HG03064 (cell line): ENCODE results near the gene CDX2.
"Not testable (repeated sequence)": the region's sequence is repeated elsewhere in the genome, so short reads cannot be mapped to it uniquely, and the experiment has no call there.

ENCODE experiments used
- ATAC-seq: cut with Tn5 transposase; IDR thresholded peaks from one replicate; pipeline ENCODE4 v1.9.1; 2021; ENCODE audit warnings: low read depth; ENCODE audit not compliant: unreplicated experiment

Gene CDX2

GRCh38 chr13:27965740-27966640 lies 3.1 kb downstream of the CDX2 start:
- no peak for ATAC-seq

DNA sequence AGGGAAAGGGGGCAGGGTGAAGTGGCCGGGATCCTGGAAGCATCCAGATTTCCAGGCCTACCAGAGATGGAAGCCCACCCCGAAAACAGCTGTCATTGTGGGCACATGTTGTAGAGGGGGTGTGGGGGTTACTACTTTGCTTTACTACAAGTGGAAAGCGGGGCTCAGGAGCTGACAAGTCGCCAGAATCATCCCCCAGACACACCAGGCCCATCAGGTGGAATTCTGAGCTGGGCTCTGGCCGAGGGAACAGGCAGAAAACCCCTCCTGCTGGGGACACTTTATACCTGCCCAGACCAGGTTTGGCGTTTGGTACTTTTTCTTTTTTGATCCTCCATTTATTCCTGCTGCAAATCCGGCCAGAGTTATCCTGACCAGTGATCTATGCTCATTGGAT lies 3.8 kb downstream of the CDX2 start:
- no peak for ATAC-seq

GRCh38 chr13:27964741-27965323 lies 4.3 kb downstream of the CDX2 start:
- ATAC-seq, result no peak

DNA sequence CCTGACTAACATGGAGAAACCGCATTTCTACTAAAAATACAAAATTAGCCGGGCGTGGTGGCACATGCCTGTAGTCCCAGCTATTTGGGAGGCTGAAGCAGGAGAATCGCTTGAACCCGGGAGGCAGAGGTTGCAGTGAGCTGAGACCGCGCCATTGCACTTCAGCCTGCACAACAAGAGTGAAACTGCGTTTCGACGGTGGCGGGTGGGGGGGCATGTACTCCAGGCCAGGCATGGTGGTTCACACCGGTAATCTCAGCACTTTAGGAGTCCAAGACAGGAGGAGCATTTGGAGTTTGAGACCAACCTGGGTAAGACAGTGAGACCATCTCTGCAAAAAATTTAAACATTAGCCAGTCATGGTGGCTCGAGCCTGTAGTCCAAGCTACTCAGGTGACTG lies 4.9 kb downstream of the CDX2 start:
- not testable (repeated sequence) for ATAC-seq

- ATAC-seq, result no peak
Measured at GRCh38 chr13:27963491-27963890, 5.6 kb downstream of the CDX2 start.

DNA sequence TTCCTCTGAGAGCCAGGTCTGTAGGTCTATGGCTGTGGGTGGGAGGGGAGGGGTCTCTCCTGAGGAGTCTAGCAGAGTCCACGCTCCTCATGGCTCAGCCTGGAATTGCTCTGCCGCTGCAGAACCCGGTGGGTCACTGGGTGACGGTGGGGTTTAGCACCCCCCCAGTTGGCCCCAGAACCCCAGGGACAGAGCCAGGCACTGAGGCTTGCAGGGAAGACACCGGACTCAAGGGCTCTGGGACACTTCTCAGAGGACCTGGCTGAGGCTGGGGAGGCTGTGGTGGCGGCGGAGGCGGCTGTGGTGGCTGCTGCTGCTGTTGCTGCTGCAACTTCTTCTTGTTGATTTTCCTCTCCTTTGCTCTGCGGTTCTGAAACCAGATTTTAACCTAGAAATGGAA lies 6.1 kb downstream of the CDX2 start:
- ATAC-seq, result no peak

DNA sequence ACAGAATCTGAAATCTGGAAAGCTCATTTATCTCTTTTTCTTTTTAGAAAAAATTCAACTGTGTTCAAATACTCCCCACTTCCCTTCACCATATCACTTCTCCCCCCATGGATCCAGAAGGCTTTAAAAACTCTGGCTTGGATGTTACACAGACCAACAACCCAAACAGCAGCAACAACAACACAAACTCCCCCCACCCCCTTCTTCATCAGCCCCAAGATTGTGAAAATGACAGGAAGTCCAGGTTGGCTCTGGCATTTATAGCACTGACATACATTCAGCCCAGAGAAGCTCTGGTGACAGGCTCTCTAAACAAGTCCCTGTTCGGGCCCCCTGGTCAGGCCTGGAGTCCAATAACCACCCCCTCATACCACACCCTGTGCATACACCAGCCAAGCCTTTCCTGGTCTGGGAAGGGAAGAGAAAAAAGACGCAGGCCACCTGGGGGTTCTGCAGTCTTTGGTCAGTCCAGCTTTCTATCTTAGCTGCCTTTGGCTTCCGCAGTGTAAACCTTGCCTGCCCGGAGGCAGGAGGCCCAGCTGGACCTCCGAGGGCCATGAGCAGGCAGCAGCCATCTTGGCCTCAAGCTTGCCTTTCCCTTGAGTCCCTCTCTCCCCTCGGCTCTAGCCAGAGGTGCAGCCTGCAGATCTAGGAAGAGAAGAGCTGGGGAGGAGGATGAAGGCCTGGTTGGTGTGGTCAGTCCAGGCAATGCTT lies 6.8 kb downstream of the CDX2 start:
- no peak for ATAC-seq

DNA sequence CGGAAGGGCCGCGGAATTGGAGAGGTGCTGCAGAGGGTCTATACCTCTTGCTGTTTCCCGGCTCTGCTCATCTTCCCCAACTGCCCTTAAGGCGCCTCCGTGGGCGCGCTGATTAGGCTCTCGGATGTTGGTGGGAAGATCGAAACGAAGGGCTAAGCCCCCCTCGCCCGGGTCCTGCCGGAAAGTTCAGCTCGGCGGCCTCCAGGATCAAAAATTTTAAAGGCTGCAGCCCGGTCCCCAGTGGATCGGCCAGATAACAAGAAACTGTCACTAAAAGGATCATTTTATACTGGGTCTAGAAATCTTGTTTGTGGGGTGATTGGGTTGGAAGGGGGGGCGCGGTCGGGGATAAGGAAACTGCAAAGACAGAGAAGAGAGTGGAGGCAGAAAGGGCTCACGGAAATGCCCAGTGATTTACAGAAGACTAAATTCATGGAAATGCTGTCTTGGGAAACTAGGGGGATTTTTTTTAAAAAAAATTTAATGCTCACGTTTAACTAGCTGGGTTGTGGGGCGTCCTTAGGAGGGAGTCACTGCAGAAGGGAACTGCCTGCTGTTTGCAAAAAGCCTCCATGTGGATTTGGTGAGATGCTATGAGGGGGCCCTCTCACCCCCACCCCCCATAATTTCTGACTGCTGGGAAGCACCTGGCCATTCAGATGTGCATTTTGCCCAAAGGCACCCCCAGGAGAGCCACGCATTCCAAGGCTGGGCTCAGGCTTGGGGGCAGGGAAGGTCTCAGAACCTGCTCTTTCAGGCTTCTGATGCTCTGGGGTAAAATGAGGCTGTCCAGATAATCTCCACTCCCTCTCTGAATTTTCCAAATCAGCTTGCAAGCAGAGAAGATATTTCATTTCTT lies 7.7 kb downstream of the CDX2 start:
- no peak for ATAC-seq

- no peak for ATAC-seq
Measured at GRCh38 chr13:27960362-27961226, 8.5 kb downstream of the CDX2 start.

DNA sequence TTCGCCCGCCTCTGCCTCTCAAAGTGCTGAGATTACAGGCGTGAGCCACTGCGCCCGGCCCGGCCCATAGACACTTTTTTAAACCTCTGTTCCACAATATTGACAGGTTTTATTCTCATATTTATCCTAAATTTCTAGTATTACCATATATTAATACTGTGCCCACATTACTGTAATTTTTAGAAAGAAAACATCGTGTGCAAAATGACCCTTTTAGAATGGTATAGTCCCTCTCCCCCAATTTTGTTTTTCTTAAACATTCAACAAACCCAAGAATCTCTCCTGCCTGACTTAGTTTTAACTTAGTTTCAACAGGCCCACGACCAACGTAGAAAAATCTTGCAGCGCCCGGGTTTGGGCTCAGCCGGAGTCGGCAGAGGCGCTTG lies 9.1 kb downstream of the CDX2 start:
- no peak for ATAC-seq

- no peak for ATAC-seq
Measured at GRCh38 chr13:27956576-27957300, 12.4 kb downstream of the CDX2 start.

- ATAC-seq, result no peak
Measured at GRCh38 chr13:27955014-27955591, 14.0 kb downstream of the CDX2 start.

DNA sequence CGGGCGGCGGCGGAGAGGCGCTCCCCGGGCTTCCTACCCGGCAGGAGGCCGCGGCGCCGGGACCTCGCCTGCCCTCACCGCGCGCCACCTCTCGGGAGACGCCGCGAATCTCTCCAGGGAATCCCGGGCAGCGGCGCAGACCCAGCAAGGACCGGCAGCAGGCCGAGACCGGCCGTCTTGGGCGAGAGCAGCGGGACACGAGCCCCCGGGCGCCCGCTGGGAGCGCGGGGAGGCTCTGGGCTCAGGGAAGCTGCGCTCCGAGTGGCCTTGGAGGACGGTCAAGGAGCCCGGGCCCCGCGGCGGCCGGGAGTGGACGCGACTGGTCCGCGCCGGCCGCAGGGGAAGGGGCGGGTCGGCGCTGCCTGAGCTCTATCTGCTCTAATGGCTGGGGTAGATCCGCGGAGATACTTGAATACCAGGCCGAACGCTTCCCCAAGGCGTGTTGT lies 14.7 kb downstream of the CDX2 start:
- ATAC-seq, result no peak

- peak; percentile 85 for ATAC-seq
Measured at GRCh38 chr13:27953676-27954405, 15.3 kb downstream of the CDX2 start.

GRCh38 chr13:27952876-27953675 lies 16.0 kb downstream of the CDX2 start:
- no peak for ATAC-seq

GRCh38 chr13:27942972-27943371 lies 26.1 kb downstream of the CDX2 start:
- ATAC-seq, result no peak
